ENCODE data around the gene TASP1.
"Not testable (repeated sequence)": the region's sequence is repeated elsewhere in the genome, so short reads cannot be mapped to it uniquely, and the experiment has no call there.

Gene TASP1

DNA sequence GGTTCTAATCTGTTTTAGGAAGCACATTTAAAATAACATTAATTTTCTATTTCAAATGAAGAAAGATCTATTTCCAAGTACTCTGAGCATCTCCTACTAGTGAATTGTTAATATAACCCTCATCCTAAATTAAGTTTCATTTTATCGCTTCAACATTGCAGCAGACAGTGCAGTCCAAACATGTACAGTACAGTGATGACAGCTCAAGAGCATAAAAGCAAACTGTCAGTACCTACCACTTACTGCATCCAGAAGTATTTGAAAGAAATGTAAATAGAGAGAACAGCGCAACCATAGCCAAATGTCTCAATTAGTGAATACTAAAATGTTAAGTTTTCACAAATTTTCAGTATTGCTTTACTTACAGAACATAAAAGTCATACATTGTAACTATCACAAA lies 238.3 kb downstream of the TASP1 start:
- no peak for DNase-seq (ENCODE audit: low read depth, low spot score)

DNA sequence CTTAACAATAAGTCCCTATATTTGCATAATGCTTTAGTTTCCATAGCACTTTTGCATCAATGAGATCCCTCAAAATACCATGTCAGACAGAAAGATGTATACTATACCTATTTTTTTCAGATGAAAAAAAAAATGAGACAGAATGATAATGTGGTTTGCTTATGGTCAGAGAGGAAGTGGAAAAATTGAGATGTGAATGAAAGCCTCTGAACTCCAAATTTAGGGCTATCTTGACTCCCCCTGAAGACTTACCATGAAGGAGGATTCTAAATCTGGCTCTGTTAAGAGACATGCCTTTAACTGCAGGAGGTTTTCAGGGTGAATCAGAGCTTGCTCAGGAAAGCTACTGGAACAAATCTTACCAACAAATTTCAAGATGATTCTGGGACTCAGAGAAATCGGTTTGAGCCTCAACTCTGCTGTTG lies 241.4 kb downstream of the TASP1 start:
- no peak for DNase-seq (ENCODE audit: low read depth, low spot score)

GRCh38 chr20:13396826-13397225 lies 241.9 kb downstream of the TASP1 start:
- DNase-seq (ENCODE audit: low read depth, low spot score) = no peak

GRCh38 chr20:13396022-13396421 lies 242.7 kb downstream of the TASP1 start:
- DNase-seq (ENCODE audit: low read depth, low spot score) = no peak

DNA sequence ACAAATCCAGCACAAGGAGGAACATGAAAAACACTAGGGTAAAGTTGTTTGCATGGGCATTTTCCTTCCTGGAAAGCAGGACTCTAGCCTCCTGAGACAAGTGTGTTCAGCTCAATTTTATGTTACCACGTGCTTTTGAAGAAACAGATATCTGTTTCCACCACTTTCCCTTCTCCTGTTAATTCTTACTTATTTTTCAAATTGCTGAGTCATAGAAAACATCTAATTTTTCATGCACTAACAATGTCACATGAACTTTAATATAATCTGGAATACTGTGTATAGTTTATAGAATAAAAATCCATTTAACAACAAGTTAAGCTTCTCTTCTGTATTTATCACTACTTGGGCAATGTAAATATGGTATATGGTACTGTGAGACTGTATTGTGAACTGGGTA lies 243.5 kb downstream of the TASP1 start:
- no peak for DNase-seq (ENCODE audit: low read depth, low spot score)

DNA sequence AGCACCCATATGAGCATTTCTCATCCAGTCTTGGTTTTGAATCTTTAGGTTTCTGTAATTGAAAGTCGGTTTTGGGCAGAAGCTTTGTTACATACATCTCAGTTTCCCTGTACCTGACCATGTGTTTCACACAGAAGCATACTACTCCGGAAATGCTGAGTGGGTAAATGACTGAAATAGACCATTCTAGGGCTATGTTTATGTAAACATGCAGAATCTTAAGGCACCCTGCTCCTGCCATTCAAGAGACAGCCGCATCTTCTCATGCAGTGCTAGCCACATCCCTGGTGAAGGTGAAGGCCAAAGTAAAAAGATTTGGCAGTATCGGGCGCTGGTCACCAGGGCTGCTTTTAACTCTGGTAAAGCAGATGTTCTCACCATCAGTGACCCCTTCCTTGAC lies 246.3 kb downstream of the TASP1 start:
- DNase-seq (ENCODE audit: low read depth, low spot score) = no peak

DNA sequence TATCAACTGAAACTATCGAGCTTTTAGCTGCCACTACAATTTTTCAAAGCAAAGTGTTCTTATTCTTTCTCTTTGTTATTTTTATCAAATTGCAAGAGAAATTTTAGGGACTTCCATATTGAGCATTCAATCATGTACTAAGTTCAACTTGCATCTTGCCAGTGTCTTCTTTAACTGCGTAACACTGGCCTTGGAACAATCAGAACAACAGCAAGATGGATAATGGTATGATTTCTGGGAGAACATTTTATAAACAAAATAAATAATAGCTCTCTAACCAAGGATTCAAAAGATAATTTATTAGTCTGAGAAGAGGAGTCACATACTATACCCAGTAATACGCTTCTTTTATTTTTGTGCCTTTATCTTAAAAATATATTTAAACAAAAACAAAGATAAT lies 249.6 kb downstream of the TASP1 start:
- DNase-seq (ENCODE audit: low read depth, low spot score) = no peak

DNA sequence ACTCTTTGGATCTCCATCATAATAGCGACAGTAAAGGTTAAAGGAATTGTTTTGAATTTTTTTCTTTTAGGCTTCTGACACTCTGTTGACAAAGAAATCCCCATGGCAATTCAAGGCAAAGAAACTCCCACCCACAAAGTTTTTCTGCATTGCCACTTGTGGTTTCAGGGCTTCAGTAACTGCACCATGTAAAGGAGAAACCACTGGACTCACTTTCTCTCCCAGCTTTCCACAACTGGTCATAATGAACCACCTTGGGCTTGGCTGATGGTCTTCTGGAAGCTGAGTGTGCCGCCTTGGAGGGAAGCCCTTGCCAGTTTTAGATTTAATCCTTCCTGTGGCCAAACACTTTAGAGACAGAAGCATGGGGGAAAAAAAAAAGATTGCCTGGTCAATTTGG lies 254.6 kb downstream of the TASP1 start:
- no peak for DNase-seq (ENCODE audit: low read depth, low spot score)

DNA sequence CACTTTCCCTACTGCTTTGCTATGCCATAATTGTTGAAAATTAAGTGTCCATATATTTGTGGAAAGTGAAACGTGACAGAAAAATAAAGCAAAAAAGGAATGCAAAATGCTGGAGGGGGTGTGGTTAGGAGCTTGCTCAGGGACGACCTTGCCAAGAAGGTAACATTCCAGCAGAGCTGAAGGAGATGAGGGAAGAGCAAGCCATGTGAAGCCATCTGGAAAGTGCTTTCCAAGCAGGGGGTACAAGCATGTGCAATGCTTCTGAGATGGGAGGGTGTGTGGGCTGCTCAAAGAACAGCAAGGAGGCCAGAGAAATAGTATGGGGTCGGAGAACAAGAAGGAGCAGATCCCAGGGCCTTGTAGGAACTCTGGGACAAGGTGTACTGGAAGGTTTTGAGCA lies 255.9 kb downstream of the TASP1 start:
- no peak for DNase-seq (ENCODE audit: low read depth, low spot score)

GRCh38 chr20:13380497-13381229 lies 258.1 kb downstream of the TASP1 start:
- DNase-seq (ENCODE audit: low read depth, low spot score) = peak; percentile 23

GRCh38 chr20:13373400-13373799 lies 265.3 kb downstream of the TASP1 start:
- no peak for DNase-seq (ENCODE audit: low read depth, low spot score)

GRCh38 chr20:13364278-13365170 lies 274.2 kb downstream of the TASP1 start:
- DNase-seq (ENCODE audit: low read depth, low spot score) = no peak

DNA sequence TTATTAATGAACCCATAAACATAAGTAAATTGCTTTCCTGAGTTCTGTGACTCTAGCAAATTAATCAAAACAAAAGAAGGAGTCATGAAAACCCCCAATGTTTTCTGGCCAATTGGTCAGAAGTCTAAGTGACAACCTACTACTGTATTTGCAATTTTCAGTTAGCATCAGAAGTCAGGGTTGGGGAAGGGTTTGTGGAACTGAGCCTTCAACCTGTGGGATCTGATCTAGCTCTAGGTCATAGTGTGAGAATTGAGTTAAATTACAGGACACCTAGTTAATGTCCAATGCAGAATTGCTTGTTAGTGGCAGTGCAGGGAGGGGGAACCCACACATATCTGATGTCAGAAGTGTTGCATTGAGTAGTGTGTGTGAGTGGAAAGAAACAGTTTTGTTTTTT lies 275.3 kb downstream of the TASP1 start:
- DNase-seq (ENCODE audit: low read depth, low spot score) = no peak

GRCh38 chr20:13362165-13362564 lies 276.6 kb downstream of the TASP1 start:
- DNase-seq (ENCODE audit: low read depth, low spot score) = not testable (repeated sequence)

DNA sequence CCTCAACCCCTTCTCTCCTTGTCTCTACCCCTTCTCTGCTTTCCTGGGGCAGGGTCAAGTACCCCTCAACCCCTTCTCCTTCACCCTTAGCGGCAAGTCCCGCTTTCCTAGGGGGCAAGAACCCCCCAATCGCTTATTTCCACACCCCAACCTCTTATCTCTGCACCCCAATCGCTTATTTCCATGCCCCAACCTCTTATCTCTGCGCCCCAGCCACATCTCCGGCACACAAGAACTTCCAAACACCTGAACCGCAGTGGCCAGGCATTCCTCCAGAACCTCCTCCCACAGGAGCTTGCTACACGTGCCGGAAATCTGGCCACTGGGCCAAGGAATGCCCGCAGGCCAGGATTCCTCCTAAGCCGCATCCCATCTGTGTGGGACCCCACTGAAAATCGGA lies 279.8 kb downstream of the TASP1 start:
- DNase-seq (ENCODE audit: low read depth, low spot score) = not testable (repeated sequence)

DNA sequence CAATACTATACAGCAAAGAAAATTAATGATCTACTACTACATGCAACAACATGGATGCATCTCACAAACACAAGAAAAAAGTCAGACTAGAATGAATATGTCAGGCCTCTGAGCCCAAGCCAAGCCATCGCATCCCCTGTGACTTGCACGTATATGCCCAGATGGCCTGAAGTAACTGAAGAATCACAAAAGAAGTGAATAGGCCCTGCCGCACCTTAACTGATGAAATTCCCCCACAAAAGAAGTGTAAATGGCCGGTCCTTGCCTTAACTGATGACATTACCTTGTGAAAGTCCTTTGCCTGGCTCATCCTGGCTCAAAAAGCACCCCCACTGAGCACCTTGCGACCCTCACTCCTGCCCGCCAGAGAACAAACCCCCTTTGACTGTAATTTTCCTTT lies 280.9 kb downstream of the TASP1 start:
- DNase-seq (ENCODE audit: low read depth, low spot score) = peak; percentile 51

DNA sequence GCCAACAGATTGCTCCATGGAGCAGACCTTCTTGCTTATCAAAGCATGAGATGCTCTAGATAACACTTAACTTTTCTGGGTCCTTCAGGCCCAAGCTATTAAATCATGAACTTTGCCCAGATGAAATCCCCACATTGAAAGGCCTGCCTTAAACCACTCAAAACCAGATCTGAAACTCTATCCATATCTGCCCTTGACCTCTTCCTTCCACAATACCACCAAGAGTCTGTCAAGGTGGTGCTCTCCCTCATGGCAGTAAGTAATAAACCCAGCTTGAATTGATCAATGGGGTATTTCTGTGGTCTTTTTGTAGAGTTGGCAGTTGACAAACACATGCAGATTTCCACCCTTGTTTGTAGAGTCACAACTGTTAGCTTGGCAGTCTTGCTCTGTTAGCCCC lies 282.1 kb downstream of the TASP1 start:
- no peak for DNase-seq (ENCODE audit: low read depth, low spot score)

- DNase-seq (ENCODE audit: low read depth, low spot score) = no peak
These were observed 282.7 kb downstream of the TASP1 start for GRCh38 chr20:13355941-13356486.

GRCh38 chr20:13355411-13355810 lies 283.3 kb downstream of the TASP1 start:
- DNase-seq (ENCODE audit: low read depth, low spot score) = no peak

DNA sequence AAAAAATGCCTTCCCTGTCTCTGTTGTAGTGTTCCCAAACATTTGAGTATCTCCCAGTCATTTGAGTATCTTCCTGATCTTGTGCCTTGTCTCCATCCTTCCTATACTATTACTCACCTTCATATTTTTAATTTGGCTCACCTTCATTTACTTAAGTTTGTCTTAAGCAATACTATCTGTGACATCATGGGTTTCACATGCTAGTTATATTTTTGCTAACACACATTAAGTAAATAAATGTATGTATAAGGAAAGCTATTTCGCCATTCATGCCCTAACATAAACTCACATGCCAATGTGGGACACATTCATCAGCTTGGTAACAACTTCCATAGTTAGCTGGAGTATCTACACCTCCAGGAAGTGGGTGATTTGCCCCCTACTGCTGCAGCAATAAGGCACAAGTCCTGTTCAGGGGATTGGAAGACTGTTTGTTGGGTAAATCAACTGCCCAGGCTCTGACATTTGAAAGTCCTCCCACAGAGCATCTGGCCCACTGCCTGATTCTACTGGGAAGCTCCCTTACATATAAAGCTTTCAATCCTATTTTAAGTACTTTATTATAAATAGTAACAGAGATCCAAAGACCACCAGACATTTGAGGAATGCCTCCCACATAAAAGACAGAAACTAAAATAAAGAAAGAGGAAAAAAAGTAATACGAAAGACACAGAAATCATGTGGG lies 285.3 kb downstream of the TASP1 start:
- no peak for DNase-seq (ENCODE audit: low read depth, low spot score)

- DNase-seq (ENCODE audit: low read depth, low spot score) = no peak
These were observed 289.5 kb downstream of the TASP1 start for GRCh38 chr20:13349235-13349604.
